ENCODE results near the gene DIO3.

Gene DIO3

DNA sequence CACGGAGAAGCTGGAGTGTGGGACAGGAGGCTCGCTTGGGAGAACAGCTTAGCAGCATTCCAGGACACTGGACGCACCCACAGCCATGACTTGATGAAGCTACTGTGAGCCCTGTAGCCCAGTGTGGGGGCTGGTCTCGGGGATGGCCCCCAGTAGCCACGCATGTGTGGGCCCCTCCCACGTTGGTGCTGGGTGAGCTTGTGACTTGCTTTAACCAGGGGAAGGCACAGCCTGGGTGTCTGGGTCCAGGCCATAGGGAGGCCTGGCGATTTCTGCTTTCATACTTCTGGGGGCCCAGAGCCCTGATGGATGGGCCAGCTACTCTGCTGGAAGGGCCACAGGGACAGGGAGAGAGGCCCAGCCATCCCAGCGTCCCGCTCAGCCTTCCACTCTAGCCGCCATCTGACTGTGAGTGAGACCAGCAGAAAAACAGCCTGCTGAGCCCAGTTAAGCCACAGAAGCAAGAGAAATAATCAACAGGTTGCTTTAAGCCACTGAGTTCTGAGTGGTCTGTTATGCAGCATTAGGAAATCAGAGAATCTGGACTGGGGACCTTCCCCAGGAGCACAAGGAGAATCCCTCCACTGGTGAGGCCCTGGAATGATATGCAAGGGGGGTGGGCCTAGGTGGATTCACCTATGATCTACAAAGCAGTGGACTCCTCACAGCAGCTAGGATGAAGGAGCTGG, 16.1 kb downstream of the DIO3 start:
- no peak for ATAC-seq
- TF ChIP-seq OSR1 (CRISPR knock-in tag; IDR thresholded peaks at IDR 0.05) (no peak), GLIS3 (CRISPR knock-in tag; IDR thresholded peaks at IDR 0.05) (no peak), ZNF70 (CRISPR knock-in tag; IDR thresholded peaks at IDR 0.05) (no peak), ZC3H10 (CRISPR knock-in tag; IDR thresholded peaks at IDR 0.05) (no peak), ESRRG (CRISPR knock-in tag; IDR thresholded peaks at IDR 0.05) (no peak), BACH2 (CRISPR knock-in tag; IDR thresholded peaks at IDR 0.05; ENCODE audit: borderline replicate concordance) (no peak), ZFP30 (CRISPR knock-in tag; IDR thresholded peaks at IDR 0.05) (no peak), PPARA (CRISPR knock-in tag; IDR thresholded peaks at IDR 0.05; ENCODE audit: borderline replicate concordance) (no peak), ZFP3 (CRISPR knock-in tag; IDR thresholded peaks at IDR 0.05) (no peak), TOX (CRISPR knock-in tag; IDR thresholded peaks at IDR 0.05; ENCODE audit: borderline replicate concordance) (no peak), SNAI2 (CRISPR knock-in tag; IDR thresholded peaks at IDR 0.05) (no peak), CSDC2 (CRISPR knock-in tag; IDR thresholded peaks at IDR 0.05) (no peak)
- TF ChIP-seq, protein P1, sequence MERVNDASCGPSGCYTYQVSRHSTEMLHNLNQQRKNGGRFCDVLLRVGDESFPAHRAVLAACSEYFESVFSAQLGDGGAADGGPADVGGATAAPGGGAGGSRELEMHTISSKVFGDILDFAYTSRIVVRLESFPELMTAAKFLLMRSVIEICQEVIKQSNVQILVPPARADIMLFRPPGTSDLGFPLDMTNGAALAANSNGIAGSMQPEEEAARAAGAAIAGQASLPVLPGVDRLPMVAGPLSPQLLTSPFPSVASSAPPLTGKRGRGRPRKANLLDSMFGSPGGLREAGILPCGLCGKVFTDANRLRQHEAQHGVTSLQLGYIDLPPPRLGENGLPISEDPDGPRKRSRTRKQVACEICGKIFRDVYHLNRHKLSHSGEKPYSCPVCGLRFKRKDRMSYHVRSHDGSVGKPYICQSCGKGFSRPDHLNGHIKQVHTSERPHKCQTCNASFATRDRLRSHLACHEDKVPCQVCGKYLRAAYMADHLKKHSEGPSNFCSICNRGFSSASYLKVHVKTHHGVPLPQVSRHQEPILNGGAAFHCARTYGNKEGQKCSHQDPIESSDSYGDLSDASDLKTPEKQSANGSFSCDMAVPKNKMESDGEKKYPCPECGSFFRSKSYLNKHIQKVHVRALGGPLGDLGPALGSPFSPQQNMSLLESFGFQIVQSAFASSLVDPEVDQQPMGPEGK (CRISPR knock-in tag; IDR thresholded peaks at IDR 0.05; ENCODE audit: borderline replicate concordance), result no peak
- TF ChIP-seq, protein P2, sequence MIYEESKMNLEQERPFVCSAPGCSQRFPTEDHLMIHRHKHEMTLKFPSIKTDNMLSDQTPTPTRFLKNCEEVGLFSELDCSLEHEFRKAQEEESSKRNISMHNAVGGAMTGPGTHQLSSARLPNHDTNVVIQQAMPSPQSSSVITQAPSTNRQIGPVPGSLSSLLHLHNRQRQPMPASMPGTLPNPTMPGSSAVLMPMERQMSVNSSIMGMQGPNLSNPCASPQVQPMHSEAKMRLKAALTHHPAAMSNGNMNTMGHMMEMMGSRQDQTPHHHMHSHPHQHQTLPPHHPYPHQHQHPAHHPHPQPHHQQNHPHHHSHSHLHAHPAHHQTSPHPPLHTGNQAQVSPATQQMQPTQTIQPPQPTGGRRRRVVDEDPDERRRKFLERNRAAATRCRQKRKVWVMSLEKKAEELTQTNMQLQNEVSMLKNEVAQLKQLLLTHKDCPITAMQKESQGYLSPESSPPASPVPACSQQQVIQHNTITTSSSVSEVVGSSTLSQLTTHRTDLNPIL (CRISPR knock-in tag; IDR thresholded peaks at IDR 0.05; ENCODE audit: low read depth), result no peak

DNA sequence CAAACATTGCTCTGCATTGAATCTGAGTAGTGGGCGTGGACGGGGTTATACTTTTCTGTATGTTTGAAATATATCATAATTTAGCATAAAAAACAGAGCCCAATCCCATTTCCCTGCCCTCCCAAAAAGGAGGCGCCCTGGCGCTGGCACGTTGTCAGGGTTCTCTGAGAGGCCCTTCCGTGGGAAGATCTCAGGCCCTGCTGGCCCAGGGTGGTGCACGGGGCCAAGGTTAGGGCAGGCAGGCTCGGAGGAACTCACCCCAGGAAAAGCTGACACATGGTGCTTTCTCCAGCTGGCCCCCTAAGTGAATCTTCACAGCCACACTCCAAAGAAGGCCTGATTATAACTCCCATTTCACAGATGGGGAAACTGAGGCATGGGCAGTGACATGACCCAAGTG, 17.2 kb downstream of the DIO3 start:
- no peak for ATAC-seq

DNA sequence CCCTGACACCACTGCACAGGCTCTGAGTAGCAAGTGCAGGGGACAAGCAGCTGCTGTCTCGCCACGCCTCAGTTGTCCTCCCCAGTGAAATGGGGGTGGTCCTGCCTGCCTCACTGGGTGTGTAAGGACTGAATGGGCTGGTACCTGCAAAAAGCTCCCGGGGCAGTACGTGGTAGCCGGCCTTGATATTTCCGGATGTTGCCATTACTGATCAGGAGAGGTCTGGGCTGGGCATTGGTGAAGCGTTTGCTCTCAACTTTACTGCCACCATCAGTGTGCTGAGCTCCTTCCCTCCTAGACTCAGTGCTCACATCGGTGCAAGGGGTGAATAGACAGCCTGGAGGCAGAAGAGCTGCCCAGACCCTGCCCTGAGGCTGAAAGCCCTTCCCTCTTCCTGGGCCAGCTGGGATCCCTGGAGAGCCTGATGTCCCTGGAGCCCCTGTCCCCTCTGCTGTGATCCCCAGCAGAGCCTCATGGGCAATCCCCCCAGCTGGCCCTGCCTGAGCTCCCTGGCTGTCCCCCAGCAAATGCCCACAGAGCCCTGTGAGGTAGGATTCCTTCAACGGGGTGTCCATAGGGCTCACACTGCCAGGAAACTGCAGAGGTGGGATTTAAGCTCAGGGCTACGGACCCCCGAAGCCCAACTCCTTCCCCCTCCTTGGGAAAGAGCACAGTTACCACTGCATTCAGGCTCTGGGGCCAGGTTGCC, 18.2 kb downstream of the DIO3 start:
- ATAC-seq, result no peak
- TF ChIP-seq ZC3H10 (CRISPR knock-in tag; IDR thresholded peaks at IDR 0.05) (no peak), ARNTL (CRISPR knock-in tag; IDR thresholded peaks at IDR 0.05; ENCODE audit: borderline replicate concordance, low read depth) (no peak)
- TF ChIP-seq, protein P3, sequence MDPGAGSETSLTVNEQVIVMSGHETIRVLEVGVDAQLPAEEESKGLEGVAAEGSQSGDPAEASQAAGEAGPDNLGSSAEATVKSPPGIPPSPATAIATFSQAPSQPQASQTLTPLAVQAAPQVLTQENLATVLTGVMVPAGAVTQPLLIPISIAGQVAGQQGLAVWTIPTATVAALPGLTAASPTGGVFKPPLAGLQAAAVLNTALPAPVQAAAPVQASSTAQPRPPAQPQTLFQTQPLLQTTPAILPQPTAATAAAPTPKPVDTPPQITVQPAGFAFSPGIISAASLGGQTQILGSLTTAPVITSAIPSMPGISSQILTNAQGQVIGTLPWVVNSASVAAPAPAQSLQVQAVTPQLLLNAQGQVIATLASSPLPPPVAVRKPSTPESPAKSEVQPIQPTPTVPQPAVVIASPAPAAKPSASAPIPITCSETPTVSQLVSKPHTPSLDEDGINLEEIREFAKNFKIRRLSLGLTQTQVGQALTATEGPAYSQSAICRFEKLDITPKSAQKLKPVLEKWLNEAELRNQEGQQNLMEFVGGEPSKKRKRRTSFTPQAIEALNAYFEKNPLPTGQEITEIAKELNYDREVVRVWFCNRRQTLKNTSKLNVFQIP (CRISPR knock-in tag; IDR thresholded peaks at IDR 0.05; ENCODE audit: borderline replicate concordance, low read depth), result no peak
- TF ChIP-seq, protein P1 (CRISPR knock-in tag; IDR thresholded peaks at IDR 0.05; ENCODE audit: borderline replicate concordance), result no peak

More for the DNA sequence above, 17.2 kb downstream of the DIO3 start:
- TF ChIP-seq ZFP30 (CRISPR knock-in tag; IDR thresholded peaks at IDR 0.05) (no peak), GLIS3 (CRISPR knock-in tag; IDR thresholded peaks at IDR 0.05) (no peak), PPARA (CRISPR knock-in tag; IDR thresholded peaks at IDR 0.05; ENCODE audit: borderline replicate concordance) (no peak)
- TF ChIP-seq, protein P1 (CRISPR knock-in tag; IDR thresholded peaks at IDR 0.05; ENCODE audit: borderline replicate concordance), result no peak

DNA sequence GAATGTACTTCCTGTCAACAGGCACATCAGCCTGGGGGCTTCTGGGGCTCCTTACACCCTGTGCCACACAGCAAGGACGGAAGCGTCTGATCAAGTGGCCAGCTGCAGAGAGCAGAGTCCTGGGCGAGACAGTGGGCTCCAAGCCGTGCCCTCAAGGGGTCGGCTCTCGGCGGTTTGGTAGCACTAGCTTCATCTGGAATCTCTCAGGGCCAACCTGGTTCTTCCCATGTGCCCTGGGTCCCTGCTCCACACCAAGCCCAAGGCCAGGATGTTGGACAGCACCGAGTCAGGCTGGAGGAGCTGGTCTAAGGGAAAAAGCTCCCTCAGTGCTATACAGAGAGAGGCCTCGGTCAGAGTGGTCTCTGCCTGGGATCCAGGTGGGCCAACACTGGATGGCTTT, 20.5 kb downstream of the DIO3 start:
- TF ChIP-seq, protein P1 (CRISPR knock-in tag; IDR thresholded peaks at IDR 0.05; ENCODE audit: borderline replicate concordance), result no peak
- TF ChIP-seq GLIS3 (CRISPR knock-in tag; IDR thresholded peaks at IDR 0.05) (no peak), PPARA (CRISPR knock-in tag; IDR thresholded peaks at IDR 0.05; ENCODE audit: borderline replicate concordance) (no peak), RARB (CRISPR knock-in tag; IDR thresholded peaks at IDR 0.05) (no peak), TCF4 (CRISPR knock-in tag; IDR thresholded peaks at IDR 0.05; ENCODE audit: borderline replicate concordance) (no peak), SNAI2 (CRISPR knock-in tag; IDR thresholded peaks at IDR 0.05) (no peak), ZNF70 (CRISPR knock-in tag; IDR thresholded peaks at IDR 0.05) (no peak), ZNF8 (CRISPR knock-in tag; IDR thresholded peaks at IDR 0.05) (no peak), ZFP3 (CRISPR knock-in tag; IDR thresholded peaks at IDR 0.05) (no peak)
- TF ChIP-seq, protein P3 (CRISPR knock-in tag; IDR thresholded peaks at IDR 0.05; ENCODE audit: borderline replicate concordance, low read depth), result no peak
- TF ChIP-seq, protein P2 (CRISPR knock-in tag; IDR thresholded peaks at IDR 0.05; ENCODE audit: low read depth), result no peak
- no peak for ATAC-seq

All from SK-N-SH treated with all-trans-retinoic acid at 6 μM for 48 hours (cell line).